OCI-LY1 (cell line): ENCODE results near the gene EPN2.

Experiments used
- CTCF ChIP-seq: fragments of 200-600 bp; sonication (generic), shearing (Covaris generic); IDR thresholded peaks from 2 replicates; pipeline ENCODE4 v1.5.1; 2017; ENCODE audit warnings: mild to moderate bottlenecking, antibody characterized with exemption, low read length, moderate library complexity, mixed read lengths
- EZH2 ChIP-seq: fragments of 200-600 bp; sonication (generic), shearing (Covaris generic); IDR thresholded peaks from 2 replicates; pipeline ENCODE4 v1.8.0; 2017; ENCODE audit warnings: borderline replicate concordance, mixed run types, mild to moderate bottlenecking, antibody characterized with exemption, low read length, moderate library complexity, mixed read lengths

GRCh38 chr17:19288453-19288852 is 51.3 kb downstream of the EPN2 start:
- no peak for TF ChIP-seq EZH2
- TF ChIP-seq CTCF = no peak
